ENCODE measurements around the gene ZNF641. TPM values are rescaled to one million over a fixed set of nuclear protein-coding genes. Genes with fewer than 3 reads are reported as not detected.

The ZNF641 gene
- total RNA-seq, 4 donors from 2014 or later = 17.5 to 35.5 (median 20.5) TPM

DNA sequence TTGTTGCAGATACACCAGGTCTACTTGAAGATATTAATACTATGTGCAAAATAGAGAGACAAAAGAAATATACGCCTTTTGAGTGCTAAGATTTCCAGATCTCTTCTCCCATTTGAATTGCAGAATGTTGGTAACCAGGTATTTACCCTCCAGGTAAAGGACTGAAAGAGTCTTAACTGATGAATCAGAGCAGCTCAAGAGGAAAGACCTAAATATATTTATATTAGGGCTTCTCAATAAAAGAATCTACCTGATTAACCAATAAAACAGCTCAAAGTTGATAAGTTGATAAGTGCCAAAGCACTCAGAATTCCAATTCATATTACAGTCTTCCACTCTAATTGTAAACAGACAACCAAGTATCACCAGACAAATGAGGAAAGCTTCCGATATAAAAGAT lies 59.2 kb downstream of the ZNF641 start:
- DNase-seq (ENCODE audit: low spot score) = no peak
- TF ChIP-seq, protein P1, sequence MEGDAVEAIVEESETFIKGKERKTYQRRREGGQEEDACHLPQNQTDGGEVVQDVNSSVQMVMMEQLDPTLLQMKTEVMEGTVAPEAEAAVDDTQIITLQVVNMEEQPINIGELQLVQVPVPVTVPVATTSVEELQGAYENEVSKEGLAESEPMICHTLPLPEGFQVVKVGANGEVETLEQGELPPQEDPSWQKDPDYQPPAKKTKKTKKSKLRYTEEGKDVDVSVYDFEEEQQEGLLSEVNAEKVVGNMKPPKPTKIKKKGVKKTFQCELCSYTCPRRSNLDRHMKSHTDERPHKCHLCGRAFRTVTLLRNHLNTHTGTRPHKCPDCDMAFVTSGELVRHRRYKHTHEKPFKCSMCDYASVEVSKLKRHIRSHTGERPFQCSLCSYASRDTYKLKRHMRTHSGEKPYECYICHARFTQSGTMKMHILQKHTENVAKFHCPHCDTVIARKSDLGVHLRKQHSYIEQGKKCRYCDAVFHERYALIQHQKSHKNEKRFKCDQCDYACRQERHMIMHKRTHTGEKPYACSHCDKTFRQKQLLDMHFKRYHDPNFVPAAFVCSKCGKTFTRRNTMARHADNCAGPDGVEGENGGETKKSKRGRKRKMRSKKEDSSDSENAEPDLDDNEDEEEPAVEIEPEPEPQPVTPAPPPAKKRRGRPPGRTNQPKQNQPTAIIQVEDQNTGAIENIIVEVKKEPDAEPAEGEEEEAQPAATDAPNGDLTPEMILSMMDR (IDR thresholded peaks at IDR 0.05) = no peak
- no peak for ATAC-seq (ENCODE audit: low FRiP score)

DNA sequence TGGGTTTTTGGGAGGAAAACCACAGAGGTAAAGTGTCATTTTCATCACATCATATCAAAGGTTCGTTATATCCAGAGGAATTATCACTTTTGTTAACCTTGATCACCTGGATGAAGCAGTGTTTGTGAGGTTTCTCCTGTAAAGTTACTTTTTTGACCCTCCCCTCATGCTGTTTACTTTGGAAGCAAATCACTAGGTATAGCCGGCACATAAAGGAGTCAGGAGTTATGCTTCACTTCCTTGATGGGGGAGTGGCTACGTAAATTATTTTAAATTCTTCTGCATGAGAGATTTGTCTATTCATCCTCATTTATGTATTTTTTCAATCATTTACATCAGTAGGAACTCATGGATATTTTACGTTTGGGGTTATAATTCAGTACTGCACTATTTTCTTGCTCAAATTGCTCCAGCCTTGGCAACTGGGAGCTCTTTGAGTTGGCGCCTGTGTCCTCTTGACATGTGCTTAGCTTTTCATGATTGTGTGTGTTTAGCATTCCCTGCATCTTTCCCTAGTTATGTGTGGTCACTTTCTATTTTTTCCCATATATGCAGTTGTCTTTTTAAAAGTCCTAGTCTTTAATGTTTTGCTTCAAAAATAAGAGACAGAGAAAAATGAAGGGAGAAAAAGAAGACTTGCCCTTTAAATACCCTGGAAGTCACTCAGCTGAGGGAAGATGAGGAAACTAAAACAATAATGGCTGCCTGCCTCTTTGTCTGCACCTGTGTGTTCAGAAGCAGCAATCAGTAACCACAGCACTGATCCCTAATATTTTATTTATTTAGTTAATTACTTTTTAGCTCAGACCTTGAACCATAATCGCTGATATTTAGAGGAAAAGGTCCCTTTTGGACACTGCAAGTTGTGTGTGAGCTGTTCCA lies 62.1 kb downstream of the ZNF641 start:
- ATAC-seq (ENCODE audit: low FRiP score) (no peak), DNase-seq (ENCODE audit: low spot score) (no peak)
- TF ChIP-seq, protein P1 (IDR thresholded peaks at IDR 0.05) = no peak

Small RNA genes lying within 50 kb of the gene (small RNA-seq; reads per million reads assigned to genes)
- not detected for gene AC024257.2

Other genes with a start within 250 kb of the ZNF641 start
- 10 to 100 TPM; 13.6 to 23.0 (median 18.2) TPM for gene SENP1, start 244.8 kb downstream of the ZNF641 start, total RNA-seq
- 10 to 100 TPM; 24.1 to 47.7 (median 31.3) TPM for gene PFKM, start 231.6 kb downstream of the ZNF641 start, total RNA-seq
- gene ASB8, start 193.4 kb downstream of the ZNF641 start, total RNA-seq = 10 to 100 TPM; 13.7 to 32.0 (median 22.3) TPM
- under 1 TPM; 0.24 to 0.63 (median 0.42) TPM for gene CCDC184, start 167.3 kb downstream of the ZNF641 start, total RNA-seq
- not detected for gene OR10AD1, start 147.6 kb downstream of the ZNF641 start, total RNA-seq
- gene ANP32D, start 121.6 kb upstream of the ZNF641 start, total RNA-seq = not detected
- gene C12orf54, start 131.6 kb upstream of the ZNF641 start, total RNA-seq = under 1 TPM in 1 of 4 donors, not detected in 3; 0.72 TPM
- gene OR8S1, start 174.7 kb upstream of the ZNF641 start, total RNA-seq = not detected
- gene LALBA, start 219.1 kb upstream of the ZNF641 start, total RNA-seq = not detected